DND-41 (cell line): ENCODE results near the gene INO80.

ENCODE experiments used
- ATAC-seq: fragments of 200-7000 bp; cut with Tn5 transposase; 3 replicates; pipeline ENCODE4 v1.9.1; 2021; ENCODE audit warnings: low read depth; ENCODE audit not compliant: insufficient read depth
- DNase-seq: peaks from one replicate; pipeline ENCODE4 v3.0.0-alpha.2; 2020
- H2AFZ ChIP-seq: 2 replicates; pipeline ENCODE4 v1.6.0; 2012; ENCODE audit warnings: low read depth, low read length
- H3K27ac ChIP-seq: 2 replicates; pipeline ENCODE4 v1.5.1; 2012; ENCODE audit warnings: low read length, inconsistent platforms
- H3K27me3 ChIP-seq: fragments of 200-600 bp; sonication (generic); 2 replicates; pipeline ENCODE4 v1.6.0; 2012; ENCODE audit warnings: low read length, mild to moderate bottlenecking, inconsistent platforms; ENCODE audit not compliant: insufficient read depth, poor library complexity
- H3K36me3 ChIP-seq: 2 replicates; pipeline ENCODE4 v1.5.1; 2012; ENCODE audit warnings: low read length, inconsistent platforms; ENCODE audit not compliant: insufficient read depth
- H3K4me1 ChIP-seq: 2 replicates; pipeline ENCODE4 v1.5.1; 2012; ENCODE audit warnings: mild to moderate bottlenecking, low read length; ENCODE audit not compliant: insufficient read depth
- H3K4me2 ChIP-seq: 2 replicates; pipeline ENCODE4 v1.6.0; 2012; ENCODE audit warnings: mild to moderate bottlenecking, moderate library complexity, low read length, inconsistent platforms; ENCODE audit not compliant: insufficient read depth
- H3K4me3 ChIP-seq, 2 experiments: fragments of 200-600 bp in 1 of 2; shearing (Covaris generic) in 1 of 2; 2 replicates each; pipeline ENCODE4 v1.5.1; 2012 to 2016; ENCODE audit warnings: inconsistent platforms in 2 of 2, low read length in 2 of 2, mild to moderate bottlenecking in 2 of 2, low read depth in 1 of 2, moderate library complexity in 1 of 2
- H3K79me2 ChIP-seq: 2 replicates; pipeline ENCODE4 v1.6.0; 2012; ENCODE audit warnings: low read length, inconsistent platforms; ENCODE audit not compliant: insufficient read depth
- H3K9ac ChIP-seq: 2 replicates; pipeline ENCODE4 v1.6.0; 2012; ENCODE audit warnings: low read depth, mild to moderate bottlenecking, inconsistent platforms, low read length, moderate library complexity
- H3K9me3 ChIP-seq: 2 replicates; pipeline ENCODE4 v1.5.1; 2012; ENCODE audit warnings: low read length, moderate library complexity, mild to moderate bottlenecking, inconsistent platforms; ENCODE audit not compliant: insufficient read depth, severe bottlenecking
- H4K20me1 ChIP-seq: 2 replicates; pipeline ENCODE4 v1.6.0; 2012; ENCODE audit warnings: low read length; ENCODE audit not compliant: insufficient read depth
- EZH2 ChIP-seq: IDR thresholded peaks from 3 replicates; pipeline ENCODE4 v1.6.1; 2012; ENCODE audit warnings: borderline replicate concordance, low read depth, mild to moderate bottlenecking, moderate library complexity, low read length, inconsistent platforms; ENCODE audit not compliant: severe bottlenecking
- TF ChIP-seq, protein P1 (sequence below): IDR thresholded peaks from 2 replicates; pipeline ENCODE4 v1.5.1; 2012; ENCODE audit warnings: borderline replicate concordance, low read length, moderate library complexity, mild to moderate bottlenecking; ENCODE audit not compliant: poor library complexity, severe bottlenecking; ENCODE audit errors: extremely low read depth

Gene INO80

DNA sequence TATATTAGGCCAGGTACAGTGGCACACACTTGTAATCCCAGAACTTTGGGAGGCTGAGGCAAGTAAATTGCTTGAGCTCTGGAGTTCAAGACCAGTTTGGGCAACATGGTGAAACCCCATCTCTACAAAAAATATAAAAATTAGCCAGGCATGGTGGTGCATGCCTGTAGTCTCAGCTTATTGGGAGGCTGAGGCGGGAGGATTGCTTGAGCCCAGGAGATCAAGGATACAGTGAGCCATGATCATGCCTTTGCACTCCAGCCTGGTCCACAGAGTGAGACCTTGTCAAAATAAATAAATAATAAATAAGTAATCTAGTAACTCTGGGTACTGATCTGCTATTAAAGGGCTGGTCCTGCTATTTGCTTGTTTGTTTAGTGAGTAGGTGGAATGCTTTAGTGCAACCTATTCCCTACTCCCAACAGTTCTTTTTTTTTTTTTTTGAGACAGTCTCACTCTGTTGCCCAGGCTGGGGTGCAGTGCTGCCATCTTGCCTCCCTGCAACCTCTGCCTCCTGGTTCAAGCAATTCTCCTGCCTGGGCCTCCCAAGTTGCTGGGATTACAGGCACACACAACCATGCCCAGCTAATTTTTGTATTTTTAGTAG, 9.1 kb upstream of the INO80 start:
- no peaks in the 10 kb centered on the region for H4K20me1 ChIP-seq
- ATAC-seq (no peak), DNase-seq (no peak)
- no peaks in the 10 kb centered on the region for H3K27me3 ChIP-seq
- no peak overlapping the region for H3K4me2 ChIP-seq
- no peak overlapping the region for H3K4me3 ChIP-seq
- no peak overlapping the region for H3K27ac ChIP-seq
- no peaks in the 10 kb centered on the region for H3K36me3 ChIP-seq
- H3K79me2 ChIP-seq = no peaks in the 10 kb centered on the region
- H2AFZ ChIP-seq = no peak overlapping the region
- no peak overlapping the region for H3K9ac ChIP-seq
- TF ChIP-seq EZH2 = no peak
- H3K9me3 ChIP-seq = no peaks in the 10 kb centered on the region
- H3K4me1 ChIP-seq = no peaks in the 10 kb centered on the region

- Histone ChIP-seq H3K36me3 (no peaks in the 10 kb centered on the region), H3K79me2 (no peaks in the 10 kb centered on the region), H3K4me1 (no peaks in the 10 kb centered on the region), H3K4me3 (no peak overlapping the region), H3K4me2 (no peak overlapping the region), H3K27ac (no peak overlapping the region), H4K20me1 (no peaks in the 10 kb centered on the region), H3K9ac (no peak overlapping the region), H2AFZ (no peak overlapping the region), H3K9me3 (no peaks in the 10 kb centered on the region), H3K27me3 (no peaks in the 10 kb centered on the region)
- TF ChIP-seq EZH2 = no peak
- TF ChIP-seq, protein P1, sequence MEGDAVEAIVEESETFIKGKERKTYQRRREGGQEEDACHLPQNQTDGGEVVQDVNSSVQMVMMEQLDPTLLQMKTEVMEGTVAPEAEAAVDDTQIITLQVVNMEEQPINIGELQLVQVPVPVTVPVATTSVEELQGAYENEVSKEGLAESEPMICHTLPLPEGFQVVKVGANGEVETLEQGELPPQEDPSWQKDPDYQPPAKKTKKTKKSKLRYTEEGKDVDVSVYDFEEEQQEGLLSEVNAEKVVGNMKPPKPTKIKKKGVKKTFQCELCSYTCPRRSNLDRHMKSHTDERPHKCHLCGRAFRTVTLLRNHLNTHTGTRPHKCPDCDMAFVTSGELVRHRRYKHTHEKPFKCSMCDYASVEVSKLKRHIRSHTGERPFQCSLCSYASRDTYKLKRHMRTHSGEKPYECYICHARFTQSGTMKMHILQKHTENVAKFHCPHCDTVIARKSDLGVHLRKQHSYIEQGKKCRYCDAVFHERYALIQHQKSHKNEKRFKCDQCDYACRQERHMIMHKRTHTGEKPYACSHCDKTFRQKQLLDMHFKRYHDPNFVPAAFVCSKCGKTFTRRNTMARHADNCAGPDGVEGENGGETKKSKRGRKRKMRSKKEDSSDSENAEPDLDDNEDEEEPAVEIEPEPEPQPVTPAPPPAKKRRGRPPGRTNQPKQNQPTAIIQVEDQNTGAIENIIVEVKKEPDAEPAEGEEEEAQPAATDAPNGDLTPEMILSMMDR = no peak
- ATAC-seq (no peak), DNase-seq (no peak)
These were observed 8.0 kb upstream of the INO80 start for GRCh38 chr15:41124058-41124457.

DNA sequence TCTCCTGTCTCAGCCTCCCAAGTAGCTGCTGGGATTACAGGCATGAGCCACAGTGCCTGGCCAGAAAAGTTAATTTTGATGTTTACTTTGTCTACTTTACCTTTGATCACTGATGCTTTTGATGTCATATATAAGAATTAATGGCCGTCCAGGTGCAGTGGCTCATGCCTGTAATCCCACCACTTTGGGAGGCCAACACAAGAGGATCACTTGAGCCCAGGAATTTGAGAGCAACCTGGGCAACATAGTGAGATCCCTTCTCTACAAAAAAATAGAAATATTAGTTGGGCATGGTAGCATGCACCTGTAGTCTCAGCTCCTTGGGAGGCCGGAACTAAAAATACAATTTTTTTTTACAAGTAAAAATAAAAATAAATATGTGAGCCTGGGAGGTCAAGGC, 6.8 kb upstream of the INO80 start:
- H3K4me1 ChIP-seq = no peaks in the 10 kb centered on the region
- no peaks in the 10 kb centered on the region for H3K9me3 ChIP-seq
- no peak overlapping the region for H3K4me3 ChIP-seq
- no peak overlapping the region for H3K9ac ChIP-seq
- no peaks in the 10 kb centered on the region for H3K79me2 ChIP-seq
- TF ChIP-seq, protein P1 = no peak
- TF ChIP-seq EZH2 = no peak
- DNase-seq = no peak
- H3K27ac ChIP-seq = no peak overlapping the region
- no peak overlapping the region for H2AFZ ChIP-seq
- no peaks in the 10 kb centered on the region for H3K36me3 ChIP-seq
- no peaks in the 10 kb centered on the region for H3K27me3 ChIP-seq
- no peaks in the 10 kb centered on the region for H4K20me1 ChIP-seq
- H3K4me2 ChIP-seq = no peak overlapping the region
- no peak for ATAC-seq

DNA sequence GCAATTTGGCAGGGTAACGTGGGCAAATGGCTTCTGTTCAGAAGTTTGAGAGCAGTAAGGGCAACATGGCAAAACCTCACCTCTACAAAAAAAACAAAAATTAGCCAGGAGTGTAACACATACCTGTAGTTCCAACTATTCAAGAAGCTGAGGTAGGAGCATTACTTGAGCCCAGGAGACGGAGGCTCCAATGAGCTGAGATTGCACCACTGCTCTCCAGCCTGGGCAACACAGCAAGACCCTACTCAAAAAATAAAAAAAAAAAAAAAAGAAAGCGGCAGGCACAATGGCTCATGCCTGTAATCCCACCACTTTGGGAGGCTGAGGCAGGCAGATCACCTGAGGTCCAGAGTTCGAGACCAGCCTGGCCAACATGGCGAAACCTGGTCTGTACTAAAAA, 5.9 kb upstream of the INO80 start:
- H3K4me3 ChIP-seq = no peak overlapping the region
- no peak for ATAC-seq
- no peak overlapping the region for H3K4me2 ChIP-seq
- no peak overlapping the region for H3K9ac ChIP-seq
- no peak overlapping the region for H3K27ac ChIP-seq
- H3K27me3 ChIP-seq = no peaks in the 10 kb centered on the region
- H3K9me3 ChIP-seq = no peaks in the 10 kb centered on the region
- H3K79me2 ChIP-seq = no peaks in the 10 kb centered on the region; the same call in 1 of the 2 replicates
- H2AFZ ChIP-seq = no peak overlapping the region
- no peak for DNase-seq
- H4K20me1 ChIP-seq = no peaks in the 10 kb centered on the region
- H3K36me3 ChIP-seq = no peaks in the 10 kb centered on the region
- peaks cover 5% of the 10 kb centered on the region for H3K4me1 ChIP-seq
- TF ChIP-seq EZH2 = no peak
- TF ChIP-seq, protein P1 = no peak
